GM18519 (cell line): Measurements from ENCODE around the gene COL19A1.

Experiments
- ATAC-seq: cut with Tn5 transposase; IDR thresholded peaks from one replicate; pipeline ENCODE4 v1.9.1; 2021; ENCODE audit warnings: mild to moderate bottlenecking, moderate library complexity; ENCODE audit not compliant: unreplicated experiment, low FRiP score

The COL19A1 gene

GRCh38 chr6:70112716-70113115 lies 246.4 kb downstream of the COL19A1 start:
- ATAC-seq, result no peak

DNA sequence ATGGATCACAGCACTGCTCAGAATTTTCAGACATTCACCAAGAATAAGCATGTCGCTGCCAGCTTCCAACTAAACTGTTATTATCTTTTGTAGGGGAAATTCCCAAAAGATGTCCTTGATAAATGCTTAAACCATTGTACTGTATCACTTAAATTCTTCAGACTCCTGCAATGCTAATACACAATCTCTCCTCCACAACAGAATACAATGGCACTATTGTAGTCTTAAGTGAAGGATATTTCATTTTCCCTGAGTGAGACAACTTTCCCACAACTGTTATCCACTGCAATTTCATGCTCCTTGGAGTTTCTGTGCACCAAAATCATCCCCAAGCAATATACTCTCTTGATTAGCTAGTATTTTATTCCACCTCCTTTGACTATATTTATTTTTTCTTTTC lies 246.8 kb downstream of the COL19A1 start:
- ATAC-seq, result no peak

- ATAC-seq, result no peak
These were observed 252.3 kb downstream of the COL19A1 start for GRCh38 chr6:70118670-70119069.

DNA sequence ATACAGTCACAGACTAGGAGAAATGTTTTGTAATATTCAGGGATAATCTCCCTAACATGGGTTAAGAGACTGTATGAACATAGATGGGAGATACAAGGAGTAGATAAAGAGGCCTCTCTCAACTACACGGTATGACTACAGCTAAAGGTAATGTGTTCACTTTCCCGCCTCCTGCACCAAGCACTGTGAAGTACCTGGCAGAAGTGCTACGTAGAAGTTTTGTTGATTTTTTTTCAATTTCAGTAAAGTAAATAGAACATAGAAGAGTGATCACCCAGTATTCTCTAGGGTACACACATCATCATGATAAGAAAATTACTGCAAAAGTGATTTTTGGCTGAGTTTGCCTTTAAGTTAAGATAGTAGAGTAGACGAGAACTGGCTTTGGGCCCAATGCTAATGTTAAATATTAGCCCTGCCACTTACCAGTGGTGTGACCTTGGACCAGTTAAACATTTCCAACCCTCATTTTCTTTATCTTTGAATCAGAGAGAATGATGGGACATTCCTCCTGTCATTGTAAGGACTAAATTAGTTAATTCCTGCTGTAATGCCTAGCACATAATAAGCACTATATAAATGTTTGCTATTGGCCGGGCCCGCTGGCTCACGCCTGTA lies 253.0 kb downstream of the COL19A1 start:
- no peak for ATAC-seq

- ATAC-seq, result no peak
These were observed 258.1 kb downstream of the COL19A1 start for GRCh38 chr6:70124443-70124842.

DNA sequence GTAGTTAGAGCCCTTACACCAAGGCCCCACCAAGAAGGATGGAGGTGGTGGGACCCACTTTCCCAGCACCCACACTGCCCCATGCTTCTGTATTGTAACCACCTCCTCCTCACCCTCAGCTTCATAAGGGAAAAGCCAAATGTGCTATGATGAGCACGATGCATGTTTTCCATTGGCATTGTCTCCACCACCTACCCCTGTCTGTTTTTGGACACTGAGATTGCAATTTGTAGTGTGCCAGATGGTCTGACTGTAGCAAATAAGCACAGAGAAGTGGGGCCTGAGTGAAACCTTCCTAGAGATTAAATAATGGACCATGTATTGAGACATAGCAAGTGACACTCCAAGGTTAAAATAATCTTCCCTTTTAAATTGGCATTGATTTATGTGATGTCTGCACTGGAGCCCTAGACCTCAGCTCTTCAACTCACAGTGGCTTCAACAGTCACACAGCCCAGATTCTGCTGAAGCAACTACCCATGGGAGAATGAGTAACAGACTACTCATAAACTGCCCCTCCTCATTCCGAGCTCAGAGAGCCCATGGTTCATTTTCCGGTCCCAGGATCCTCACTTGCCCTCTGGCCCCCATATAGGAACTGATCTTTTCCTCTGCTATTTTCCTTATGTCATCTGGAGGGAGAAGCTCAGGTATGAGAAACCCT lies 258.7 kb downstream of the COL19A1 start:
- no peak for ATAC-seq

DNA sequence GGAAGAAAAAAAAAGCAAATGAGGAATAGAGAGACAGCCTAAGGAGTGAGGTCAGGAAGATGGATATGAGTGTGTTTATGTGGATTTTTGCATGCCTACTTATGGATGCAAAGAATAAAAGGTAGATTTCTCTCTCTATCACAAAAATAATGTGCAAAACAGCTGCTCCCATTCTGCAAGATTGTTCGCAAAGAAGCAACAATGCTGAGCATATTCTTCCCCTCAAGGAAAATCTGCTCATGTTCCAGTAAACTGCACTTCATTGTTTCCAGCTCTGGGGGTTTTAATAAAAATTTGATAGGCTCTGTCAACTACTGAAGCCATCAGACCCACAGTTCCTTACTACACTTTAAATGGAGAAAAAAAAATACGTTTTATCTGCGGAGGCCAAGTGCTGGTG lies 259.2 kb downstream of the COL19A1 start:
- no peak for ATAC-seq

DNA sequence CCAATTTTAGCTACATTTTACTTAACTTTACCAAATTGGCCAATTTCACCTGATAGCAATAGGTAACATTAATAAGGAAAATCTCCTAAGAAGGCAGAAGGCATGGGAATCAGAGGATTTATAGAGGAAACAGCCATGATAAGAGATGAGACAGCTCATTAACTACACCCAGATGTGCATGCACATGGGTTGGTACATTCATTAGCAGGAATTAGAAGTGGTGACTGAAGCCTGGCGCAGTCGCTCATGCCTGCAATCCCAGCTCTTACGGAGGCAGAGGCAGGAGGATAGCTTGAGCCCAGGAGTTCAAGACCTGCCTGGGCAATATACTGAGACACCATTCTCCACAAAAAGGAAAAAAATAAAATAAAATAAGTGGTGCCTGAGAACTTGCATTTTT lies 263.0 kb downstream of the COL19A1 start:
- ATAC-seq, result no peak

DNA sequence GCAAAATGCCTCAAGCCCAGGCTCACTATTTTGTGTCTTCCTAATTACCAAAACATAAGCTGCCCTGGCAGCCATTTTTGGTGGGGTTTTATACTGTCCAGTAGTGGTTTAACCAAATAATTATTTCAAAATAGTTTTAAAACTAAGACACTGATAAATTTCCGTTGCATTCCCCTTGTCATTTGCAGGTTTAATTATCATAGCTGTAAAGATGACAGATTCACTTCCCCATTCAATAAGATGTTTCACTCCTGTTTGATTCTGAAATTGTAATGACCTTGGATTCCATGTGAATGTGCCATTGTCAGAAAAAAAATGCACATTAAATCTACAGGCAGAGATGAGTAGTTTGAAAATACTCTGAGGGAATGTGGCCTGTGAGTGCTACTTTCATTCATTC lies 264.5 kb downstream of the COL19A1 start:
- no peak for ATAC-seq

DNA sequence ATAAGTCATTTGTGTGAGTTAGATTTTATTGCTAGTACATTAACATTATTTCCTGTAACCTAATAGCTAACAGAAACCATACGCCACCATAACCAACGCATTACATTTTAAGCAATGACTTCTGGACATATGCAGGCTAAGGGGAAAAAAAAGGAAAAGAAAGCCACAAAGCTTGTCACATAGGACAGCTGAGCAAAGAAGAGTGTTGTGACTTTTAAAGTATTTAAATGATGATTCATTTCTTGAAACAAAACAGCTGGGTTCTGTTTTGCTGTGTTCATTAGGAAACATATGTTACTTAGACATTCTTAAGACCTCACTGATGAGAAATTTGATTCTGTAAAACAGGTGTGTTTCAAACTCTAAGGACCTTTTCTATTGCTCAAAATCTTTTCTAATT lies 265.2 kb downstream of the COL19A1 start:
- peak; percentile 96 for ATAC-seq

DNA sequence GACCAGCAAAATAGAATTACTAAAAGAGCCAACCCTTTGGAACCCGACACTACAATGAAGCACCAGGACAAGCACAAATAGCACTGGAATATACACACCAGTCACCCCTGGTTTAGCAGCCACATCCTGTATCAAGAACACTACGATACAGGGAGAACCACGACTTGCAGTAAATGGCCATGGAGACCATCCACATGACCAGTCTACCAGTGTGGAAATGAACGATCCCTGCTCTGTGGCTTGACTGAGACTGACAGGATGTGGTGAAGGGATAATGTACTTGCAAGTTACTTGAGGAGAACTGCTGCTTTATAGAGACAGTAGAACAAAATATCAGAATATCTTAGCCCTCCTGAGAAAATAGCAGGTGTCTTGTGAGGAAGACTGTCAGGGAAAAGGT lies 266.9 kb downstream of the COL19A1 start:
- no peak for ATAC-seq

DNA sequence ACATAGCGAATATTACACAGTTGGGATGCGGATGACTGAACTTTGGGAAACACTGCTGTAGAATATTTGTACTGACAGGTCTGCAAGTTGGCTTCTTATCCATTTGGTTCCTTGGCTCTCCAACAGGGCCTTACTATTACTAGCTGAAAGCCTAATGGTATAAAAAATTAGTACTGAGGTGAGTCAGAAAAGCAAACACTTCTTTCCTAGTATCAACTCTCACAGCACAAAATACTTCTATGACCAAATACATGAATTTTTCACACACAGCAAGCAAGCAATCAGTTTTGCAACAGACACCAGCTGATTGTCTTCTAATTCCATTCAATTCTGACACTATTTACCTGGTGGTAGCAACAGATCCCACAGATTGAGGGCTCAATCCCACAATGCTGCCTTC lies 268.2 kb downstream of the COL19A1 start:
- no peak for ATAC-seq

DNA sequence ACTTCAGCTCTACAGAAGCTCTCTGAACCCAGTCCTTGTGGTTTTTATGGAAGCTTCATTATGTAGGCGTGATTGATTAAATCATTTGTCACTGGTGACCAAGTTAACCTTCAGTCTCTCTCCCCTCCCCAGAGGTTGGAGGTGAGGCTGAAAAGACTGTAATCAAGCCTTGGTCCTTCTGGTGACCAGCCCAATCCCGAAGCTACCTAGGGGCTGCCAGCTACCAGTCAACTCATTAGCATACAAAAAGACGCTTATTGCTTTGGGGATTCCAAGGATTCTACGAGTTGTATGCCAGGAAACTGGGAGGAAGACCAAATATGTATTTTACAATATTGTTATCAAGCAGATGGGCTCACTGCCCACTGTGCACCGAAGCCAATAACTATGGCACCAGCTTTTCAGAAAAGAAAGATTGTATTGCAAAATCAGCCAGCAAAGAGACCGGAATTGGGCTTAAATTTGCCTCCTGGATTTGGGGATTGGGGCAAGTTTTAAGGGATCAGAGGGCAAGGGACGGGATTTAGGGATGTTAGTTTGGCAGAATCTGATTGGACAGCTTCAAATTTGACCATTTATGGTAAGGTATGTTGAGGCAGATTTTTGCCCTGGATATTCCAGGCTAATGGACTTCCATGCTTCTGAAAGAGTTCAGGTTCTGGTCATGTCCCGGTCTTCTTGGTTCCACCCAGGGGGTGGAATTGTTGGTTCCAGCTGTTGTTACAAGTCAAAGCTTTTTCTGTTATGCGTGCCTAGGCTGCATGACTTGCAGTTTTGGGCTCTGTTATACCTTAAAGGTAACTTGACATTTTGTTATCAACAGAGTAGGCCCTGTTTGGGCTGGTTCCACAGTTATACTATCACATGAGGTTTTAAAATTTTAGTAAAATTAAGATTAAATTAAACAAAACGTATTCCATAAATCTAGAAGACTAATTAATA lies 269.1 kb downstream of the COL19A1 start:
- ATAC-seq, result no peak

- no peak for ATAC-seq
These were observed 270.6 kb downstream of the COL19A1 start for GRCh38 chr6:70136996-70137395.

DNA sequence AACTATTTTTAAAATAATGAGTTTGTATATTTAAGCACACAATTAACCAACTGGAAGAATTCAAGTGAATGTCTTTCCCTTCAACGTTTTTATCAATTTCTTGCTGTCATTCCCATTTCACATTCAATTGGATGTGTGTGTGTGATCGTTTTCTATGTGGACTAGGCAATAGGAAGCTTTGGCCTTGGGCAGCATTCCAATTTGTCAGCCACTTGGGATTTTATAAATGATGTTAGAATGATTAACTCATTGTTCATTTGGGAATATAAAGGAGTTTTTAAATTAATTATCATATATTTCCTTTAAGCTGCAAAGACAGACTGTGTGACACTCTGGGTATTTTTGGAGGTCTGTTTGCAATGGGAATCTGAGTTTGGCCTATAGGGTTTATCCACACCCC lies 274.1 kb downstream of the COL19A1 start:
- ATAC-seq, result no peak

DNA sequence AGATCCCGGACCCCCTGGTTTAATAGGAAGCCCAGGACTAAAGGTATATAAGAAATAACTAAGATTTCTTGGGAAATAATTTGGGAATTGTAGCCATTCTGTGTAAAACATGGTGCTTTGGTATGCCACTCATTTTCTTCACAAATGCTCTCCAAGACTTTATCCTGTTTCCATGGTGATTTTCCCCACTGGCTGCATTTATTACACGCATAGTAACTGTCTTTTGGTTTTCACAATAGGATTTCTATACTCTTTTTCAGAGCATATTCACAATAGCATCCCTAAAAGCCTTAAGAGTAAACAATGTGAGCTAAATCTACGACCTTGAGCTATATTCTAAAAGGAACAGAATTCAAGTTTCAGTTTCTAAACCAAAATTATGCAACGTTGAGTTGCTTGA lies 275.7 kb downstream of the COL19A1 start:
- no peak for ATAC-seq

GRCh38 chr6:70145178-70145577 lies 278.8 kb downstream of the COL19A1 start:
- ATAC-seq, result no peak

DNA sequence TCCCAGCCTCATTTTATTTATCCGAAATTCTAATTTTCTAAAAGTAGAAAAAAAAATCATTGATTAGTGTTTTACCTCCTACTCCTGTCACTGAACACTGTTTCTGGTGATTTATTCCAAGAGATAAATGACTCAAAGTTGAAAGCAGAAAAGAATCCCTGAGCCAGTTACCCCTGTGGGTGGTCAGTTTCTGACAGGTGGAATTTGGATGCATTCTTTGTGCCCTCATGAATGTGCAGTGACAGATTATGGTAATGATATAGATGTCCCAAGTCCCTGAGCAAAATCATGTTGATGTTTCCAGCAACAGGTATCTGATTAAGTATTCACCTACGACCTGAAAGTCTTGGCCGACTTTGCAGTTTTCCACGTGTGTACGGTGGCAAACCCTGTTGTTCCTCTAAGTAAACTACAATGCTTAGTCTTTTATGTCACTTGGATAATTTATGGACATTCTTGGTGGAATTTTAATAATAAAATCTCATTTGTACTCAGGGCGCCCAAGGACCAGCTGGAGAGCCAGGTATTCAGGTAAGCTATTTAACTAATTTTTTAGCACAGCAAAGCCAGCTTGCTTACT lies 282.9 kb downstream of the COL19A1 start:
- ATAC-seq, result no peak

DNA sequence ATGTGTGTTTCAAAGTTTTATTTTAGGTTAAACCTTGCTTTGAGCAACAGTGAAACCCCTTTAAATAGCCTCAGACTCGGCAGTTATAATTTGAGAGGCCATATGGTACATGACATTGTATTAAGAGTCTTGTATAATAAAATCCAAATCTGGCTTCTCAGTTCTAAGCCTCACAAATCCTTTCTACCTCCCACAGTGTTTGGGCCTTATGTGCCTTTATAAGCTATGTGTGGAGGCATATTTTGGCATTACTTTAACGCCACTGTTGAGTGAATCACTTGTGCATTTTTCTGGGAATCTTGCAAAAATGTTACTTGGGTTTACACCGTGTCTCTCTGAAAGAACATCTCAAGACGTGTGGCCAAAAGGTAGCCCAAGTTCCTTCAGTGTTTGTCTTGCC lies 284.2 kb downstream of the COL19A1 start:
- no peak for ATAC-seq

GRCh38 chr6:70151616-70152015 lies 285.3 kb downstream of the COL19A1 start:
- ATAC-seq, result no peak

DNA sequence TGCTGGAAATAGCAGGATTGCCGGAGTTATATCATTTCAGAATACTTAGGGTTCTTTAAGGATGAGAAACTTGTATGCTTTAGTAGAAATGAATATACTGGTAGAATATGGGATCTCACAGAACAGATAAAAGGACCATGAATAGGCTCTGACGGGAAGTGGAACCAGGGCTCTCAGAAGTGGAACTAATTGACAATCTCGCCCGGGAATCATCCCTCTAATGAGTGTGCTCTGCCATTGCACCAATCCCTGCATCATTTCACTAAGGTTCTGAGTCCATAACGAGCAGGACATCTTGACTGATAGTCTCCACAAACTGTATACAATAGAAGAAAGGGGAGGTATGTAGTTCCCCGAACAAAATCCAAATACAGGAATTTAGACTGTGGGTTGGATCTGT lies 286.4 kb downstream of the COL19A1 start:
- no peak for ATAC-seq
